Measurements from ENCODE around the gene TPM3.

DNA sequence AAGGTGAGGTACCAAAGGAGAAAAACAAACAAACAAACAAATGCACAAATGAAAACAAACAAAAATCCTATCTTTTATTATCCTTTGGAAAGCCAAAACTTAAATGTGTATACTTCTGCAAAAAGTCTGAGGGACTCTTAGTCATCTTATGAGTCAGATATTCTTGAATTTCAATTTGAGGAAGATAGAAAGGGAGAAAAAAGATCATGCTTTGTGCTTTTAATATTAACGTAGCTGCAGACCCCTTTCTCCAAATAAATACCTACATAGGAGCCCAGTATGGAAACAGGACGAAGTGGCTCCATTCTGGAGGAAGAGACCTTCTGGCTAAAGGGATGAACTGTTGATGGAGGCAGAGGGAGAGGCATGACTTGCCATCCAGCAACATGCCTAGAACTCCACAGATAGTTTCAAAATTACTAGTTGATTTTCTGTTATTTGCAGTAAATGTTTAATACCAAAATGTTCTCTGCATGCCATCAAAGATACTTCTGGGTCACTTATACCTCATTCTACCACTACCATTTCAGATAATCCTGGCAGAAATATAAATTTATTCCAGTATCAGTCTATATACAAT lies 62.4 kb downstream of the TPM3 start:
- TF ChIP-seq POLR2AphosphoS5 (IDR thresholded peaks at IDR 0.05), result no peak
- TF ChIP-seq, protein P1, sequence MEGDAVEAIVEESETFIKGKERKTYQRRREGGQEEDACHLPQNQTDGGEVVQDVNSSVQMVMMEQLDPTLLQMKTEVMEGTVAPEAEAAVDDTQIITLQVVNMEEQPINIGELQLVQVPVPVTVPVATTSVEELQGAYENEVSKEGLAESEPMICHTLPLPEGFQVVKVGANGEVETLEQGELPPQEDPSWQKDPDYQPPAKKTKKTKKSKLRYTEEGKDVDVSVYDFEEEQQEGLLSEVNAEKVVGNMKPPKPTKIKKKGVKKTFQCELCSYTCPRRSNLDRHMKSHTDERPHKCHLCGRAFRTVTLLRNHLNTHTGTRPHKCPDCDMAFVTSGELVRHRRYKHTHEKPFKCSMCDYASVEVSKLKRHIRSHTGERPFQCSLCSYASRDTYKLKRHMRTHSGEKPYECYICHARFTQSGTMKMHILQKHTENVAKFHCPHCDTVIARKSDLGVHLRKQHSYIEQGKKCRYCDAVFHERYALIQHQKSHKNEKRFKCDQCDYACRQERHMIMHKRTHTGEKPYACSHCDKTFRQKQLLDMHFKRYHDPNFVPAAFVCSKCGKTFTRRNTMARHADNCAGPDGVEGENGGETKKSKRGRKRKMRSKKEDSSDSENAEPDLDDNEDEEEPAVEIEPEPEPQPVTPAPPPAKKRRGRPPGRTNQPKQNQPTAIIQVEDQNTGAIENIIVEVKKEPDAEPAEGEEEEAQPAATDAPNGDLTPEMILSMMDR (IDR thresholded peaks at IDR 0.05), result no peak
